AG04450 (cell line): ENCODE data around the gene NIPAL4. TPM values are rescaled to one million over a fixed set of nuclear protein-coding genes. Genes with fewer than 3 reads are reported as not detected.
"Not testable (repeated sequence)": the region's sequence is repeated elsewhere in the genome, so short reads cannot be mapped to it uniquely, and the experiment has no call there.

ENCODE experiments used
- CTCF ChIA-PET: fragments of 300-600, 350-600 bp; formaldehyde crosslinking; extraction: SDS; loops from one replicate; lab custom pipeline; 2022; ENCODE audit warnings: antibody characterized with exemption, inconsistent platforms; lab: Charles Lee
- POLR2A ChIA-PET: fragments of 350-600 bp; formaldehyde crosslinking; extraction: SDS; loops from one replicate; lab custom pipeline; 2021; ENCODE audit warnings: antibody characterized with exemption, inconsistent platforms; lab: Yijun Ruan, JAX
- DNase-seq: peaks from one replicate; pipeline ENCODE4 v3.0.0-alpha.2; 2011; ENCODE audit warnings: low read depth, low spot score
- H3K27ac ChIP-seq: one replicate; pipeline ENCODE4 v1.5.1; 2012; ENCODE audit warnings: low read depth, low read length, control low read depth
- H3K27me3 ChIP-seq: one replicate; pipeline ENCODE4 v1.6.0; 2012; ENCODE audit warnings: low read length; ENCODE audit not compliant: control insufficient read depth, insufficient read depth
- H3K4me3 ChIP-seq: 2 replicates; pipeline ENCODE4 v1.5.1; 2011; ENCODE audit warnings: mild to moderate bottlenecking, low read depth, low read length, control low read depth
- H3K9me3 ChIP-seq: 2 replicates; pipeline ENCODE4 v1.5.1; 2012; ENCODE audit warnings: low read length; ENCODE audit not compliant: control insufficient read depth, insufficient read depth
- polyA plus RNA-seq: library from polyadenylated mRNA; depleted of rRNA; stranded (reverse); fragments of >200 nt; gene quantifications from 2 replicates; pipeline ENCODE4 v1.2.3, GENCODE V29; 2011
- TF ChIP-seq, protein P1 (sequence below): IDR thresholded peaks from 2 replicates; pipeline ENCODE4 v1.5.1; 2011; ENCODE audit warnings: low read depth, low read length, control low read depth, inconsistent platforms

Gene NIPAL4
- polyA plus RNA-seq, 1 experiment: 0.20 TPM

DNA sequence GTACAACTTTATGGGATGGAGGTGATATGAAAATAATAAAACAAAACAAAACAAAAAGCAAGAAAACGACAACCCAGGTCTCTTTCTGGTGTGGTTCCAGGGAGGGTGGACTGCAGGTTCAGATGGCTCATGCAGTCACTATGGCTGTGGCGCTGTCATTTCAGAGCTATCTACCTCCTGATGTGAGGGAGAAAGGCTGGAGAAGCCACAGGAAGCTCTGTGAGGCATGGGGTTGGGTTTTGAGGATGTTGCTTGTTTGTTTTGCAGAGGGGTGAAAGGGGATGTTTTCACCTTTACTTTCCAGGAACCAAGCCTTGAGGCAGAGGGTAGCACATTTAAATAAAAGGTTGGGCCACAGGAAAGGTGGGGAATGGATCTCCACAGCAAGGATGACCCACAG lies 18.7 kb downstream of the NIPAL4 start:
- no peak for DNase-seq
- CTCF ChIA-PET: interaction anchor here (0.6 to 7.0 kb wide), 8 partner anchors 8 to 264 kb away, joined by 3 to 53 read pairs (median 6); no protein-coding TSS in a partner anchor
- H3K27me3 ChIP-seq: no peaks in the 10 kb centered on the region
- POLR2A ChIA-PET: no interaction called here
- H3K4me3 ChIP-seq: no peak overlapping the region
- TF ChIP-seq, protein P1, sequence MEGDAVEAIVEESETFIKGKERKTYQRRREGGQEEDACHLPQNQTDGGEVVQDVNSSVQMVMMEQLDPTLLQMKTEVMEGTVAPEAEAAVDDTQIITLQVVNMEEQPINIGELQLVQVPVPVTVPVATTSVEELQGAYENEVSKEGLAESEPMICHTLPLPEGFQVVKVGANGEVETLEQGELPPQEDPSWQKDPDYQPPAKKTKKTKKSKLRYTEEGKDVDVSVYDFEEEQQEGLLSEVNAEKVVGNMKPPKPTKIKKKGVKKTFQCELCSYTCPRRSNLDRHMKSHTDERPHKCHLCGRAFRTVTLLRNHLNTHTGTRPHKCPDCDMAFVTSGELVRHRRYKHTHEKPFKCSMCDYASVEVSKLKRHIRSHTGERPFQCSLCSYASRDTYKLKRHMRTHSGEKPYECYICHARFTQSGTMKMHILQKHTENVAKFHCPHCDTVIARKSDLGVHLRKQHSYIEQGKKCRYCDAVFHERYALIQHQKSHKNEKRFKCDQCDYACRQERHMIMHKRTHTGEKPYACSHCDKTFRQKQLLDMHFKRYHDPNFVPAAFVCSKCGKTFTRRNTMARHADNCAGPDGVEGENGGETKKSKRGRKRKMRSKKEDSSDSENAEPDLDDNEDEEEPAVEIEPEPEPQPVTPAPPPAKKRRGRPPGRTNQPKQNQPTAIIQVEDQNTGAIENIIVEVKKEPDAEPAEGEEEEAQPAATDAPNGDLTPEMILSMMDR: no peak
- no peaks in the 10 kb centered on the region for H3K9me3 ChIP-seq
- H3K27ac ChIP-seq: no peak overlapping the region

DNA sequence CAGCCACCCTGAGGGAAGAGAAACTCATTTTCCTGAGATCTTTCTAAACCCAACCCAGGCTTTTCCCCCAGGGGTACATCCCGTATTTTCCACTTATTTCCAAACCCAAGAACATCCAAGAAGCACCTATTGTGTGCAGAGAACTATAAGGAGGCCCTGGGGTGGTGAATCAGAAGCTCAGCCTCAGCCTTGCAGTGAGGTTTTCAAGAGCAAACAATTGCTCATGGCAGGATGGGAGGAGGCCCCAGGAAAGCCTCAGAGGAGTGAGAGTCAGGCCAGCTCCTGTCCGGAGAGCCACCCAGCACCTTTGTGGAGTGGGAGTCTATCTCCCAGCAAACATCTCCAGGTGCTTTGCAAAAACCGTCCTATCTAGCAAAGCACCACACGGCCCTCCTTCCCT lies 19.2 kb downstream of the NIPAL4 start:
- ChIA-PET CTCF (interaction anchor here (0.6 to 7.0 kb wide), 6 partner anchors 9 to 264 kb away, joined by 3 to 53 read pairs (median 6); no protein-coding TSS in a partner anchor), POLR2A (no interaction called here)
- no peaks in the 10 kb centered on the region for H3K27me3 ChIP-seq
- H3K9me3 ChIP-seq: no peaks in the 10 kb centered on the region
- H3K4me3 ChIP-seq: no peak overlapping the region
- DNase-seq: no peak
- H3K27ac ChIP-seq: no peak overlapping the region
- TF ChIP-seq, protein P1: no peak

DNA sequence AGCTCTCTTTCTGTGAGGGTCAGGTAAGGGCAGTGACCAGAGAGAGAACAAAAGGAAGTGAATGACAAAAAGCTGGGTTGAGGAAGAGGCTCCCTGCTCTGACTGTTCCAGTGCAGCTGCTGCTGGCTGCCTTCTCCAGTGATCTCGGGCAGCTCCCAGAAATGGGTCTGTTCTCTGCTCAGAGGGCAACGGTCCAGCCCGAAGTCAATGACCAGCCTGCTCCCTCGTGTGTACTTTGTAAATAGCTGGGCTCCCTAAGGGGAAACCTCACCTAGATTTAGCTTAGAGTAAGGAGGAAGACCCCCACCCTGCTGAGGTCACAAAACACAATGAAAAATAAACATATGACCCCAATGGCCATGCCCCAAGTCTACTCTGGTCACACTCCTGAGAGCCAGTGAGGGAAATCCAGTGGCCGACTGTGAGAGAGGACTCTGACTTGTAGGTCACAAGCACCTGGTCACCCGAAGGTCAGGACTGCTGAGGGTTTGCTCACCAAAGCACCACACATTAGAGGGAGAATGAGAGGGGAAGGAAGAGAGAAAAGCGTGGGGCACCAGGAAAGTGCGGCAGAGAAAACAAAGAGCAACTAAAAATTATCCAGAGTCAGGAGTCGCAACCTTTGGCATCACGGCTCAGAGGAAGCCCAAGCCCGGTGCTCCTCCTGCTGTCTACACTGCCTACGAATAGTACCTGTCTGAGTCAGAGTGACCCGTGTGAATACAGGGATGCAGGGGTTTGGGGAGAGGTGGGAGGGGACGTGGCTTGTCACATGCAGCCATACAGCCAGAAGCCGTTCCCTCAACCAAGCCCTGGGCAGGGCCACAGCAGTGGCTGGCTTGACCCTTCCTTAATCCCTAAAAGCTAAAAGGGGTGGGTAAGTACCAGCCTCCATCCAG lies 19.8 kb downstream of the NIPAL4 start:
- ChIA-PET POLR2A (no interaction called here), CTCF (interaction anchor here (0.9 to 7.0 kb wide), 8 partner anchors 9 to 263 kb away, joined by 3 to 53 read pairs (median 4); no protein-coding TSS in a partner anchor)
- H3K27ac ChIP-seq: no peak overlapping the region
- TF ChIP-seq, protein P1: no peak
- H3K9me3 ChIP-seq: no peaks in the 10 kb centered on the region
- H3K27me3 ChIP-seq: no peaks in the 10 kb centered on the region
- DNase-seq: no peak
- H3K4me3 ChIP-seq: no peak overlapping the region

DNA sequence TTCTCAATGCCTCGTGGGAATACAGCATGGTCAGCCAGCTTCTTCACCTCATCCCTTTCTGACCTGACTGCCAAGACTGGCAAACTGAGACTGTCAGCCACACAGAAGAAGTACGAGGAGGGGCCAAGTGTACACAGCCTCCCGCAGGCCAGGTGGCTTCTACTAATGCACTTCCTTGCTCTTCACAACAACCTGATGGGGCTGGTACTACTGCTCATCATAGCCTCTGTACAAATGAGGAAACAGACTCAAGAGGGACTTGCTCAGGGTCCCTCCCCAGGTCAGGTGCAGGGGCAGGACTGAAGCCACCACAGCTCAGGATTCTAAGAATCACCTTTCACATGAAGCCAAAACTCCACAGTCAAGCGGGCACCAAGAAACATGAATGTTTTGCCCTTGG lies 21.3 kb downstream of the NIPAL4 start:
- ChIA-PET CTCF (interaction anchor here (0.9 to 2.1 kb wide), 4 partner anchors 49 to 262 kb away, joined by 3 to 5 read pairs (median 4); no protein-coding TSS in a partner anchor), POLR2A (no interaction called here)
- TF ChIP-seq, protein P1: no peak
- Histone ChIP-seq H3K9me3 (no peaks in the 10 kb centered on the region), H3K27me3 (no peaks in the 10 kb centered on the region), H3K27ac (no peak overlapping the region), H3K4me3 (no peak overlapping the region)
- DNase-seq: no peak

DNA sequence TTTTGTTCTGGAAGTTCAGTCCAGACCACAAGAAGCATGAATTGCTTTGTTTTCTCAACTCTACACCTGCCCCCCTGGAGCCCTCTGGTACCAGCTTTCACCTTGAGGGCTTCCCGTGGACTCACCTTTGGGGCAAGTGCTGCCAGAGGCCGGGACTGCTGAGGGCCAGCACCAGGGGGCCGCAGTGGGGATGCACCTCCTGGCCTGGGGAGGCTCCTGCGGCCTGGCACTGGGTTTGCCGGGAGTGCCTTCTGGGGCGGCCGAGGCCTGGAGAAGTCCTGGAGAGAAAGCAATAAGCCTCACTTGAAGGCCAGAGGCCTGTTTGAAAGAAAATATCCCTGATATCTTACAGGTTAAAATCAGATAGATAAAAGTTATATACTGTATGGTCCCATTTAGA lies 21.7 kb downstream of the NIPAL4 start:
- no peak for DNase-seq
- Histone ChIP-seq H3K27me3 (no peaks in the 10 kb centered on the region), H3K4me3 (no peak overlapping the region), H3K27ac (no peak overlapping the region), H3K9me3 (no peaks in the 10 kb centered on the region)
- POLR2A ChIA-PET: no interaction called here
- TF ChIP-seq, protein P1: no peak
- CTCF ChIA-PET: interaction anchor here (0.9 to 1.3 kb wide), 2 partner anchors 154 to 237 kb away, joined by 3 to 4 read pairs; no protein-coding TSS in a partner anchor

DNA sequence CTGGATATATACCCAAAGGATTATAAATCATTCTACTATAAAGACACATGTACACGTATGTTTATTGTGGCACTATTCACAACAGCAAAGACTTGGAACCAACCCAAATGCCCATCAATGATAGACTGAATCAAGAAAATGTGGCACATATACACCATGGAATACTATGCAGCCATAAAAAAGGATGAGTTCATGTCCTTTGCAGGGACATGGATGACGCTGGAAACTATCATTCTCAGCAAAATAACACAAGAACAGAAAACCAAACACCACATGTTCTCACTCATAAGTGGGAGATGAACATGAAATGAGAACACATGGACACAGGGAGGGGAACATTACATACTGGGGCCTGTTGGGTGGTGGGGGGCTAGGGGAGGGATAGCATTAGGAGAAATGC lies 22.7 kb downstream of the NIPAL4 start:
- DNase-seq, H3K27me3 ChIP-seq, H3K4me3 ChIP-seq, POLR2A ChIA-PET, H3K27ac ChIP-seq, H3K9me3 ChIP-seq, CTCF ChIA-PET: not testable (repeated sequence)
